WTC11 (cell line): Measurements from ENCODE around the gene C17orf50. TPM values are rescaled to one million over a fixed set of nuclear protein-coding genes. Genes with fewer than 3 reads are reported as not detected.

Experiments used
- ATAC-seq: fragments of 200-7000 bp; cut with Tn5 transposase; 2 replicates; pipeline ENCODE4 v1.10.0; 2021; ENCODE audit warnings: mild to moderate bottlenecking, moderate library complexity
- CTCF ChIA-PET: fragments of 300-600 bp; sonication (Branson Sonifier 250); formaldehyde crosslinking; loops from one replicate; lab custom pipeline; 2021; ENCODE audit warnings: antibody characterized with exemption; lab: Charles Lee
- POLR2A ChIA-PET: fragments of 350-600 bp; sonication (Branson Sonifier 250); formaldehyde crosslinking; loops from one replicate; lab custom pipeline; 2021; ENCODE audit warnings: antibody characterized with exemption; lab: Charles Lee
- DNase-seq: peaks from one replicate; pipeline ENCODE4 v3.0.0; 2021; ENCODE audit warnings: low spot score
- H3K27ac Mint-ChIP-seq: 2 replicates; pipeline ENCODE4 v1.8.0; 2021; ENCODE audit warnings: mixed read lengths
- H3K27me3 Mint-ChIP-seq: 2 replicates; pipeline ENCODE4 v1.8.0; 2021; ENCODE audit warnings: low read depth, mild to moderate bottlenecking, moderate library complexity, mixed read lengths
- H3K36me3 Mint-ChIP-seq: 2 replicates; pipeline ENCODE4 v1.8.0; 2021; ENCODE audit warnings: mixed read lengths
- H3K4me1 Mint-ChIP-seq: 2 replicates; pipeline ENCODE4 v1.8.0; 2022; ENCODE audit warnings: mixed read lengths
- H3K4me3 Mint-ChIP-seq: 2 replicates; pipeline ENCODE4 v1.8.0; 2021; ENCODE audit warnings: mild to moderate bottlenecking, moderate library complexity, mixed read lengths
- H3K9me3 Mint-ChIP-seq: 2 replicates; pipeline ENCODE4 v1.8.0; 2021; ENCODE audit warnings: mixed read lengths
- ATF1 ChIP-seq: sonication (generic); formaldehyde crosslinking; IDR thresholded peaks from 2 replicates; pipeline ENCODE4 v1.8.1; 2023; ENCODE audit warnings: mild to moderate bottlenecking, moderate library complexity, missing genetic modification reagents
- FOXP1 ChIP-seq: sonication (generic); formaldehyde crosslinking; IDR thresholded peaks from 2 replicates; pipeline ENCODE4 v1.8.0; 2022; ENCODE audit warnings: missing genetic modification reagents, mild to moderate bottlenecking, moderate library complexity, borderline replicate concordance
- JUN ChIP-seq: sonication (generic); formaldehyde crosslinking; IDR thresholded peaks from 2 replicates; pipeline ENCODE4 v1.8.0; 2023; ENCODE audit warnings: mild to moderate bottlenecking, missing genetic modification reagents
- MYBL2 ChIP-seq: sonication (generic); formaldehyde crosslinking; IDR thresholded peaks from 2 replicates; pipeline ENCODE4 v1.8.1; 2023; ENCODE audit warnings: mild to moderate bottlenecking, moderate library complexity, missing genetic modification reagents
- RORB ChIP-seq: fragments of 250-450 bp; sonication (Bioruptor Pico); IDR thresholded peaks from 2 replicates; pipeline ENCODE4 v1.9.0; 2021; ENCODE audit warnings: mild to moderate bottlenecking
- SP1 ChIP-seq: sonication (generic); formaldehyde crosslinking; conservative IDR thresholded peaks from 2 replicates; pipeline ENCODE4 v1.8.1; 2022; ENCODE audit warnings: missing genetic modification reagents
- TEAD4 ChIP-seq: sonication (generic); formaldehyde crosslinking; IDR thresholded peaks from 2 replicates; pipeline ENCODE4 v1.8.0; 2022; ENCODE audit warnings: mild to moderate bottlenecking, missing genetic modification reagents
- total RNA-seq: library from RNA; stranded (reverse); gene quantifications from 3 replicates; pipeline ENCODE4 v1.2.3, GENCODE V29; 2021
- TF ChIP-seq, protein P1 (sequence below): sonication (generic); formaldehyde crosslinking; IDR thresholded peaks from 2 replicates; pipeline ENCODE4 v1.8.1; 2022; ENCODE audit warnings: mild to moderate bottlenecking, moderate library complexity, missing genetic modification reagents
- TF ChIP-seq, protein P2 (sequence below): sonication (generic); formaldehyde crosslinking; IDR thresholded peaks from 2 replicates; pipeline ENCODE4 v1.8.0; 2022; ENCODE audit warnings: mild to moderate bottlenecking, missing genetic modification reagents
- TF ChIP-seq, protein P3 (sequence below): sonication (generic); formaldehyde crosslinking; IDR thresholded peaks from 2 replicates; pipeline ENCODE4 v1.8.1; 2023; ENCODE audit warnings: mild to moderate bottlenecking, missing genetic modification reagents, moderate library complexity
- TF ChIP-seq, protein P4 (sequence below): sonication (generic); formaldehyde crosslinking; IDR thresholded peaks from 2 replicates; pipeline ENCODE4 v1.8.1; 2022; ENCODE audit warnings: mild to moderate bottlenecking, missing genetic modification reagents, moderate library complexity, borderline replicate concordance
- TF ChIP-seq, protein P5 (sequence below): sonication (generic); formaldehyde crosslinking; IDR thresholded peaks from 2 replicates; pipeline ENCODE4 v1.8.0; 2023; ENCODE audit warnings: missing genetic modification reagents, mild to moderate bottlenecking, borderline replicate concordance

Gene C17orf50
- total RNA-seq, 1 experiment from 2014 or later, result 0.35 TPM

DNA sequence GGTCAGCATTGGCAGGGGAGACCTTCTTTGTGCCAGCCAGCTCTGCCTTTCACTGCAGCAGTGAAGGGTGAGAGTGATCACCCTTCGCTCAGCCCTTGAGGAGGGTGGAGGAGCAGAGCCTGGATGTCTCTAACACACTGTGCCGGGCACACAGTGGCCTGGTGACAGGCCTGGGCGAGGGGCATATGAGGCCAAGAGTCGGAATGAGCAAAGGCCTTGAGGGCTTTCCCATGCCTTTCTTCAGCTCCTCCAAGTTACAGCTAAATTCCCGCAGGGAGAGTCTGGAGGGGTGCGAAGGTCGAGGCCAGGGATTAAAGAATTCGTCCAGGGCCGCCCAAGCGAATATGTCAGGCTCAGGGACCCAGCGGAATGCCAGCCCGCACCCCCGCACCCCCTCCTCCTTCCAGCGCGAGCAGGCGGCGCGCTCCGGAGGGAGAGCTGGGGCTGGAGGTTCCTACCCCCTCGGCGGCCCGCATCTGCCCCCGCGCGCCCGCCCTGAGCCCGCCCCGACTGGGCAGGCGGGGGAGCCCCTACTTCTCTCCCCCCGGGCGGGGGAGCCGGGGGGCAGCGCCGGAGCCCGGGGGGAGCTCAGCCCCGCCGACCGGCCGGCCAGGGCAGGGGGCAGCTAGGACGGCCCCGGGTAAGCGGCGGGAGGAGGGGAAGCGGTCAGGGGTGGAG is 29.3 kb upstream of the C17orf50 start, which contains the start of gene RASL10B (continued):
- peak; percentile 49; the same call in 1 of the 2 replicates for TF ChIP-seq SP1 (CRISPR knock-in tag)
- TF ChIP-seq FOXP1 (CRISPR knock-in tag), result peak; percentile 46; the same call in 1 of the 2 replicates
- TF ChIP-seq, protein P1, sequence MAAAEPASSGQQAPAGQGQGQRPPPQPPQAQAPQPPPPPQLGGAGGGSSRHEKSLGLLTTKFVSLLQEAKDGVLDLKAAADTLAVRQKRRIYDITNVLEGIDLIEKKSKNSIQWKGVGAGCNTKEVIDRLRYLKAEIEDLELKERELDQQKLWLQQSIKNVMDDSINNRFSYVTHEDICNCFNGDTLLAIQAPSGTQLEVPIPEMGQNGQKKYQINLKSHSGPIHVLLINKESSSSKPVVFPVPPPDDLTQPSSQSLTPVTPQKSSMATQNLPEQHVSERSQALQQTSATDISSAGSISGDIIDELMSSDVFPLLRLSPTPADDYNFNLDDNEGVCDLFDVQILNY (CRISPR knock-in tag), result peak; percentile 60; the same call in 1 of the 2 replicates
- no peak for TF ChIP-seq ATF1 (CRISPR knock-in tag)
- peak; percentile 47; the same call in 1 of the 2 replicates for TF ChIP-seq MYBL2 (CRISPR knock-in tag)
- TF ChIP-seq, protein P2, sequence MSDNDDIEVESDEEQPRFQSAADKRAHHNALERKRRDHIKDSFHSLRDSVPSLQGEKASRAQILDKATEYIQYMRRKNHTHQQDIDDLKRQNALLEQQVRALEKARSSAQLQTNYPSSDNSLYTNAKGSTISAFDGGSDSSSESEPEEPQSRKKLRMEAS (CRISPR knock-in tag), result peak; percentile 47; the same call in 1 of the 2 replicates
- 0 out of 2 replicates have a peak, but pooled peaks have one; percentile 59 for TF ChIP-seq TEAD4
- TF ChIP-seq, protein P3, sequence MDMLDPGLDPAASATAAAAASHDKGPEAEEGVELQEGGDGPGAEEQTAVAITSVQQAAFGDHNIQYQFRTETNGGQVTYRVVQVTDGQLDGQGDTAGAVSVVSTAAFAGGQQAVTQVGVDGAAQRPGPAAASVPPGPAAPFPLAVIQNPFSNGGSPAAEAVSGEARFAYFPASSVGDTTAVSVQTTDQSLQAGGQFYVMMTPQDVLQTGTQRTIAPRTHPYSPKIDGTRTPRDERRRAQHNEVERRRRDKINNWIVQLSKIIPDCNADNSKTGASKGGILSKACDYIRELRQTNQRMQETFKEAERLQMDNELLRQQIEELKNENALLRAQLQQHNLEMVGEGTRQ (CRISPR knock-in tag), result 0 out of 2 replicates have a peak, but pooled peaks have one; percentile 15
- TF ChIP-seq, protein P4, sequence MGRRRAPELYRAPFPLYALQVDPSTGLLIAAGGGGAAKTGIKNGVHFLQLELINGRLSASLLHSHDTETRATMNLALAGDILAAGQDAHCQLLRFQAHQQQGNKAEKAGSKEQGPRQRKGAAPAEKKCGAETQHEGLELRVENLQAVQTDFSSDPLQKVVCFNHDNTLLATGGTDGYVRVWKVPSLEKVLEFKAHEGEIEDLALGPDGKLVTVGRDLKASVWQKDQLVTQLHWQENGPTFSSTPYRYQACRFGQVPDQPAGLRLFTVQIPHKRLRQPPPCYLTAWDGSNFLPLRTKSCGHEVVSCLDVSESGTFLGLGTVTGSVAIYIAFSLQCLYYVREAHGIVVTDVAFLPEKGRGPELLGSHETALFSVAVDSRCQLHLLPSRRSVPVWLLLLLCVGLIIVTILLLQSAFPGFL (CRISPR knock-in tag), result no peak

DNA sequence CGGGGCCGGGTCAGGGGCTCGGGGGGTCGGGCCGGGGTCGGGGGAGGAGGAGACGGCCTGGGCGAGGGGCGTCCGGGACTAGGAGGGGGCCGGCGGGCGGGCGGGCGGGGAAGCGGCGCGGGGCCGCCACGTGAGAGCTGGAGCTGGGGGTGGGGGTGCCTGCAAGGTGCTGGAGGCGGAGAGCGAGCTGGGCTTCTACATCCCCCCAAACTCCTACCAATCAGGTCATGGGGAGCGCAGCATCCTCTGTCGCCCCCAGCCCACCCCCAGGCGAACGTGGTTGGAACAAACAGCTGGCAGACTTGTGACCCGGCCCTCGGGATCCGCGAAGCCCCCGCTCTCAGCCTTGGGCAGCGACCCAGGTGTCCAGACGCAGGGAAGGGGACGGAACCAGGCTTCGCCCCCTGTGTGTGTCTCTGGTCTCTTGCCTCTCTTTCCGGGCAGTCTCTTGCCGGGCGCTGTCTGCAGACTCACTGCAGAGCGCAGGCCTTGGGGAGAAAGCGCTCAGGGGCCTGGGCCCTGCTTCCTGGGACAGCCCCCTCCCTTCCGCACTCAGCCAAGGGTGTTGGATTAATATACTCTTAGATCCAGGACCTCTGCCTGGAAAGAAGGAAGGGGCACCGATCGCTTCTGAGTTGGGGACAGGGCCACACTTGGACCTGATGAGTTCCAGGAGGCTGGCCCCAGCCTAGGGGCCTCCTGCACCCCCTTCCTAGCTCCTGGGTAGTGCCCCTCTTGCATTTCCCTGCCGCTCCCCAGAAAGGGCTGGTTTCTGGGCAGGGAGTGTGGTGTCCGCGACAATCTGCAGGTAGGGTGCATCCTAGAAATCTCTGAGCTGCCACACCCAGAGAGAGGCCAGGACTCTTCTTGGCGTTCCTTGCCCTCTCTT is 28.5 kb upstream of the C17orf50 start:
- peak overlapping the region; percentile 85 for H3K4me3 Mint-ChIP-seq
- ATAC-seq, result peak; percentile 32
- H3K27me3 Mint-ChIP-seq, result peaks cover 16% of the 10 kb centered on the region
- DNase-seq, result no peak
- ChIA-PET CTCF (interaction anchor here (0.9 to 8.1 kb wide), 10 partner anchors 9 to 139 kb away, joined by 3 to 85 read pairs (median 10); partner anchors contain the start of gene TAF15), POLR2A (interaction anchor here (0.5 to 1.6 kb wide), 5 partner anchors 7 to 116 kb away, joined by 3 to 7 read pairs (median 3); partner anchors contain the start of gene TAF15)
- peaks cover 35% of the 10 kb centered on the region for H3K4me1 Mint-ChIP-seq
- no peaks in the 10 kb centered on the region for H3K9me3 Mint-ChIP-seq
- no peak overlapping the region for H3K27ac Mint-ChIP-seq
- TF ChIP-seq, protein P5, sequence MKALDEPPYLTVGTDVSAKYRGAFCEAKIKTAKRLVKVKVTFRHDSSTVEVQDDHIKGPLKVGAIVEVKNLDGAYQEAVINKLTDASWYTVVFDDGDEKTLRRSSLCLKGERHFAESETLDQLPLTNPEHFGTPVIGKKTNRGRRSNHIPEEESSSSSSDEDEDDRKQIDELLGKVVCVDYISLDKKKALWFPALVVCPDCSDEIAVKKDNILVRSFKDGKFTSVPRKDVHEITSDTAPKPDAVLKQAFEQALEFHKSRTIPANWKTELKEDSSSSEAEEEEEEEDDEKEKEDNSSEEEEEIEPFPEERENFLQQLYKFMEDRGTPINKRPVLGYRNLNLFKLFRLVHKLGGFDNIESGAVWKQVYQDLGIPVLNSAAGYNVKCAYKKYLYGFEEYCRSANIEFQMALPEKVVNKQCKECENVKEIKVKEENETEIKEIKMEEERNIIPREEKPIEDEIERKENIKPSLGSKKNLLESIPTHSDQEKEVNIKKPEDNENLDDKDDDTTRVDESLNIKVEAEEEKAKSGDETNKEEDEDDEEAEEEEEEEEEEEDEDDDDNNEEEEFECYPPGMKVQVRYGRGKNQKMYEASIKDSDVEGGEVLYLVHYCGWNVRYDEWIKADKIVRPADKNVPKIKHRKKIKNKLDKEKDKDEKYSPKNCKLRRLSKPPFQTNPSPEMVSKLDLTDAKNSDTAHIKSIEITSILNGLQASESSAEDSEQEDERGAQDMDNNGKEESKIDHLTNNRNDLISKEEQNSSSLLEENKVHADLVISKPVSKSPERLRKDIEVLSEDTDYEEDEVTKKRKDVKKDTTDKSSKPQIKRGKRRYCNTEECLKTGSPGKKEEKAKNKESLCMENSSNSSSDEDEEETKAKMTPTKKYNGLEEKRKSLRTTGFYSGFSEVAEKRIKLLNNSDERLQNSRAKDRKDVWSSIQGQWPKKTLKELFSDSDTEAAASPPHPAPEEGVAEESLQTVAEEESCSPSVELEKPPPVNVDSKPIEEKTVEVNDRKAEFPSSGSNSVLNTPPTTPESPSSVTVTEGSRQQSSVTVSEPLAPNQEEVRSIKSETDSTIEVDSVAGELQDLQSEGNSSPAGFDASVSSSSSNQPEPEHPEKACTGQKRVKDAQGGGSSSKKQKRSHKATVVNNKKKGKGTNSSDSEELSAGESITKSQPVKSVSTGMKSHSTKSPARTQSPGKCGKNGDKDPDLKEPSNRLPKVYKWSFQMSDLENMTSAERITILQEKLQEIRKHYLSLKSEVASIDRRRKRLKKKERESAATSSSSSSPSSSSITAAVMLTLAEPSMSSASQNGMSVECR (CRISPR knock-in tag), result no peak
- TF ChIP-seq RORB (CRISPR knock-in tag), result no peak
- no peak for TF ChIP-seq JUN
- TF ChIP-seq, protein P2 (CRISPR knock-in tag), result peak; percentile 2; the same call in 1 of the 2 replicates
- no peaks in the 10 kb centered on the region for H3K36me3 Mint-ChIP-seq
